Right renal pelvis (tissue), 4 donors: ENCODE measurements around the gene ARHGEF10L. TPM values are rescaled to one million over a fixed set of nuclear protein-coding genes. Genes with fewer than 3 reads are reported as not detected.
A peak's percentile ranks its signal among the peaks of the same experiment; 100 is the strongest.

Source experiments
- DNase-seq, 4 donors: peaks; one replicate each; pipeline ENCODE4 v3.0.0-alpha.2; 2013; ENCODE audit warnings: low read depth in 4 of 4, low spot score in 3 of 4, missing footprints in 1 of 4
- polyA plus RNA-seq, 4 donors: library from polyadenylated mRNA; unstranded; fragments of 120-200 nt; gene quantifications; one replicate each; pipeline ENCODE4 v1.2.1, GENCODE V29; 2013; ENCODE audit not compliant: insufficient read length in 4 of 4

The ARHGEF10L gene
- polyA plus RNA-seq, 4 donors: 40.6 to 51.3 (median 44.6) TPM

DNA sequence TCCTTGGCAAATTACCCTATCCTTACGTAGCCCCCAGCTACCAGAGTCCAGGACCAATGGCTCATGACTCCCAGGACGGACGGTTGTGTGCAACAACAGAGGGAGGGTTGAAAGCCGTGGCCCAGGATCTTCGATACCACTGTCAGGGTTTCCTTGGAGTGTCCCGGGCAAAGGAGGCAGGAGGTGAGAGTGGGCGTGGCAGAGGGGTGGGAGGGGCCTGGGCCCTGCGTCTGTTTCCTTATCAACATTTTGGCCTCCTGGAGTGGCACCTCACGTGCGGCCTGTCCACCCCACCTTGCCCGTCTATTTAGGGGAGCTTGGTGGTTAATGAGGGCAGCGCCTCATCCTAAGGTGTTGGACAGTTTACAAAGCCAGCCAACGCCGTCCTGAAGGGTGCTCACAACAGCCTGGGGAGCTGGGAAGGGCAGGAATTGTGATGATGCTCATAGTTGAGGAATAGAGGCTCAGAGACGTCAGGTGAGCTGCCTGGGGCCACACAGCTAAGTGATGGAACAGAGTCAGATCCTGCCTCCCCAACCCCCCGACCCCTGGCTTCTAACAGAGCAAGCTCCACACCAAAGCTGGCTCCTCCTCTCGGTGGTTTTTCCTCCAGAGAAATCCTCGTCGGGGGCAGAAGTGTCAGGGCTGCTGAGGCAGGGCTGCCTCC is 17.4 kb upstream of the ARHGEF10L start:
- no peak for DNase-seq

DNA sequence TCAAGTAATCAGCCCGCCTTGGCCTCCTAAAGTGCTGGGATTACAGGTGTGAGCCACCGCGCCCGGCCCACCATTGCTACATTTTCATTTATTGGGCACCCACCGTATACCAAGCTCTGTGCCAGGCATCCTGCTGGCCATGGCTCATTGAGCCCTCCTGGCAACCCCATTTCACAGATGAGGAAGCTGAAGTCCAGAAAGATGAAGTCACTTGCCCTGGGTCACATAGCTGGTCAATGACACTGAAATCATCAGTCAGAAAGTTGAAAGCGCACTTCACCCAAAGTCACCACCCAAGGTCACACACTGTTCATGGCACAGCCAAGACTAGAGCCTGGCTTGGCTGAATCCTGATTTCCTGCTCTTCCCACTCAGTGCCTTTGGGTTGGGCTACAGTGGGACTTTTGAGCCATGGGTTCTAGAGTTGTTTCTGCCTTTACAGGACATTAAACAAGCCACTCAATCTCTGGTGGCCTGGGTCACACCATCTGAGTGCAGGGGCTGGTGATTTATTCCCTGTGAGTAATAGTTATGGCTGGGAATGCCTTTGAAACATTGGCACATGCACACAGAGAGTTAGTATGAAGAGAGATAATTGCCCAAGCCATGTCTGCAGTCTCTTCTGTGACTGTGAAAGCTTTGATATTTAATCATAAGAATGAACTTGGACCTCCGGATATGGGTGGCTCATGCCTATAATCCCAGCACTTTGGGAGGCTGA is 16.0 kb upstream of the ARHGEF10L start:
- no peak for DNase-seq

DNA sequence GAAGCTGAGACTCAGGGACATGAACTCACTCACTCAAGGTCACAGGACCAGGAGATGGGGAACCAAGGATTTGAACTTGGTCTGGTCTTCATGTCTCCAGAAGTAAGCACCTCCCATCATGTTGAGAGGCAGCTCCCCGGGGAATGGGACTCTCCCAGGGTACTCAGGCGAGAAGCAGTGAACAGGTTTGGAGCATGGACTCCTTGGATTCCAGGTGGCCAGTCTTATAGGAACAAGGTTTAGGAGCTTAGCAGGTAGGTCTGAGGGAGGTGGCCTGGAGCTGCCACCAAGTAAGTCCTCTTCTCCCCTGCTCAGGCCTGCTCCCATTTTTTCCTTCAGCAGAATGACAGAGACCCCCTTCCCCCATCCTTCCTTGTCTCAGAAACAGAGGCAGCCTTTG is 14.9 kb upstream of the ARHGEF10L start:
- no peak for DNase-seq

DNA sequence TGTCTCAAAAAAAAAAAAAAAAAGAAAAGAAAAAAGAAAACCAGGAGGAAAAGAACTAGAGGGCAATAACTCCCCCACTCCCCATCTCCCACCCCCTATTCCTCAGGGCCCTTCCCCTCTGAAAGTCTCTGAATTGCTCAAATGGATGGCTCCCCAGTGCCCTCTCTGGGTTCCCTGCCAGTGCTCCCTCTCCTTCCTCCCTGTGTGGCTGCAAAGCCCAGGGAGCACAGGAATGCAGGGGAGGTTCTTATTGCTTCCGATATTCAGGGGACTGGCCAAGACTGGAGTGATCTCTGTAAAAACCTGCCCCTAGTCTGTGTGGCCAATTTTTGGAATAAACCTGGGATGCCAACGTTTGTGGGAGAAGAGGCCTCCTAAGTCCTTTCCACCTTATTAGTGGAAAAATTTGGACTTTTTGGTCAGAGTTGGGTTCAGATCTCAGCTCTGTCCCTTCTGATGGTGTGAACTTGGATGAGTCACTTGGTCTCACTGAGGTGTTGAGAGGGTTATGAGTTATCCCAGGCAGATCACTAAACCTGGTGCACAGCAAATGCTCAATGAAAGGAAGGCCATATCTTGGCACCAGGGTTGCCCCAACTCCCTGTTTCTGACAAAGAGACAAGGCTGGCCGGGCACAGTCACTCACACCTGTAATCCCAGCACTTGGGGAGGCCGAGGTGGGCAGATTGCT is 13.4 kb upstream of the ARHGEF10L start:
- no peak for DNase-seq

DNA sequence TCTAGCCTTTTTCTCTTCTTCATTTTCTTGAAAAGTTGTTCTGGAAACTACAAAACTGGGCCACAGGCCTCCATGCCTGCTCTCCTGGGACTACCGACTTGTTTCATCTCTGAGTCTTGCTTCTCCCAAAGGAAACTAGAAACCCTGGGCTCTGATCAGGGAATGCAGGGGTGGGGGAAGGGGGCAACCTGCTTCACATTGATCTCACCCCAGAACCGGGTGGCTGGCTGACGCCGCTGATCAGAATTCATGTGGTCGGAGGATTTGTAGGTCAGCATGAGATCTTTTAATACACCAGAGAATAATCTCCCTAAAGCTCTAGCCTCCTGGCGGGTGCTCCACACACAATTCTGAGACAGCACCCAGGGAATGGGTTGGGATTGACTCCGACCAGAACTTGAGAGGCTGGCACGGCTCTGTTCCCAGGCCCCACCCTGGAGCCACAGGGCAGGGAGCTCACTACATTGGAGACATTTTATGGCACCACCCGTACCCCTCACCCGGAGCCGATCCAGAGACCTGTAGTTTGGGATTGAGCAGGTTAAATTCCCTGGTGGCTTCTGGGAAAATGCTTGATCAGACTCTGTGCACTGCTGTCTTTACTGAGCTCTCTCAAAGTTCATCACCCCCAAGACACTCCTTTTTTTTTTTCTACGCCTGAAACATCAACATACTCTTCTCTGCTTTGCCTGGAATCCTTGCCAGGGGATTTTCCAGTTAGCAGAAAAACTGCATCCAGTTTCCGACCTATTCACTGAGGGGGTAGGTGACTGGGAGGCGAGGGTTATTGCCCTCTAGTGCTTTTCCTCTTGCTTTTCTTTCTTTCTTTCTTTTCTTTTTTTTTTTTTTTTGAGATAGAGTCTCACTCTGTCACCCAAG is 12.2 kb upstream of the ARHGEF10L start:
- no peak for DNase-seq

DNA sequence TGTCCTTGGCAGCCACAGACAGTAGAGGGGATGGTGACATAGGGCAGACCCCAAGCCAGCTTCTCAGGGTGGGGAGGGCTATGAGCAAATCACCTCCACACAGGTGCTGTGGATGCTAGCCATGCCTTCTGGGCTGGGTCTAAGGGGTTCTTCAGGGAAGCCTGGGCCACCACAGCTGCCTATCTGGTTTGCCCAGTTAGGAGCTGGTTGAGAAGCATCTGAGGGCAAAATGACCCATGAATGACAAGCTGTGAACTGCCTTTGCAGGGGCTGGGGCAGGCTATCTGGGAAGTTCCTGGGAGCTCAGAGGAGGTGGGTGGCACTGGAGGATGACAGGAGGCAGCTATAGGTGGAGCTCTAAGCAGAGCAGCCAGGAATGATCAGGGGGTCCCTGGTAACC is 10.1 kb upstream of the ARHGEF10L start:
- DNase-seq: no peak

DNA sequence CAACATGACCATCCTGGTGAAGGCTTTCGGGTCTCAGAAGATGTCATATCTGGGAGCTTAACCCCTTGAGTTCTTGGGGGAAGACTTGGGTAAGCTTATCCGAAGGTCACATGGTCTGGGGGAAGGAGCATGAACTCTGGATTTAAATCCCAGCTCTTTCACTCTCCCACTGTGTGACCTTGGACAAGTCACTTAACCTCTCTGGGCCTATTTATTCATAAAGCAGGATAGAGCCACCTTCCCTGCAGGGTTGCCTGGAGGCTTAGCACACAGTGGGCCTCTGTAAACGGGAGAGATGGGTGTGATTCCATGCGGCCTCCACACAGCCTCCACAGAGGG is 8.2 kb upstream of the ARHGEF10L start:
- DNase-seq: no peak

DNA sequence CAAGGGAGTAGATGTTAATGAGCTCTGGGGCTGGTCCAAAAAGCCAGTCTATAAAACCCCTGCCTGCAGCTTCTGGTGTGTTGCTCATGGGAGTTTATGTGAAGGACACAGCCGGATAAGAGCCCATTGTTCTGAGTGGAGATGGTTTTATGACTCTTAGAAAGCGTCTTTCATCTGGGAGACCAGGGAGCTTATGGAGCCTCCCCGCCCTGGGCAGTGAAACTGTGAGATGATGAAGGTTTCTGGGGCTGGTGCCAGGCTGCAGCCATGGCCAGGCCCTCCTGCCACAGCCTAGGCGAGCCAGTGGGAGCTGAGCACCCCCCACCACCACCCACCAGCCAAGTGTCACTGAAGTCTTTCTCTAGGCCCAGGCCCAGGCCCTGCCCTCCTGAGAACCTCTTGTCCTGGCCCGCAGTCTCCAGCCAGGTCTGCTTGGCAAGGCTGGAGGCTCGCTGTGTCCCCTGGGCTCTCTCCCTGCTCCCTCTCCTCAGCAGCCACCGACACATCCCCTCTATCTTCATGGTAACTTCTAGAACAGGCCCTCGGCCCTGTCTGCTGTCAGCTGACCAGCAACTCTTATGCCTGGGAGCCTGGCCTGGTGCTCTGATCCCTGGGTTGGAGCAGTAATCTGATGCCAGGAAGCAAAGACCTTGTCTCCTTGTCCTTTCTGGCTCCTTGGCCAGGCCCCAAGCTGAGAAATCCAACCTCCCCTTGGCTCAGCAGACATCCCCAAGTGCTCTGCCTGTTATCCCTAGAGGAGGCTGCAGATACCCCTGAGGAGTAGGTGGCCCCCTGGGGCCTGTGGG is 7.6 kb upstream of the ARHGEF10L start:
- no peak for DNase-seq

DNA sequence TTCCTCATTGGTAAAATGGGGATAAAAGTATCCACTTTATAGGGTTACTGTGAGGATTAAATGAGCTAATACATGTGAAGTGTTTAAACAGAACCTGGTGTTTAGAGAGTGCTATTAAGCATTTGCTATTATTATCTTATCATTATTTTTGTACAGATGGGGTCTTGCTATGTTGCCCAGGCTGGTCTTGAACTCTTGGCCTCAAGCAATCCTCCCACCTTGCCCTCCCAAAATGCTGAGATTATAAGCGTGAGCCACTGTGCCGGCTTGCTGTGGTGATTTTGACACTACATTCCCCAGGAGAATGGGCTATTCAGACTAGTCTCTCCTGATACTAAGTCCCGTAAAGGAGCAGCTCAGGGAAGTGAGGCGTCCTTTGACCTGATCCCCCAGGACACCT is 6.3 kb upstream of the ARHGEF10L start:
- no peak for DNase-seq

DNA sequence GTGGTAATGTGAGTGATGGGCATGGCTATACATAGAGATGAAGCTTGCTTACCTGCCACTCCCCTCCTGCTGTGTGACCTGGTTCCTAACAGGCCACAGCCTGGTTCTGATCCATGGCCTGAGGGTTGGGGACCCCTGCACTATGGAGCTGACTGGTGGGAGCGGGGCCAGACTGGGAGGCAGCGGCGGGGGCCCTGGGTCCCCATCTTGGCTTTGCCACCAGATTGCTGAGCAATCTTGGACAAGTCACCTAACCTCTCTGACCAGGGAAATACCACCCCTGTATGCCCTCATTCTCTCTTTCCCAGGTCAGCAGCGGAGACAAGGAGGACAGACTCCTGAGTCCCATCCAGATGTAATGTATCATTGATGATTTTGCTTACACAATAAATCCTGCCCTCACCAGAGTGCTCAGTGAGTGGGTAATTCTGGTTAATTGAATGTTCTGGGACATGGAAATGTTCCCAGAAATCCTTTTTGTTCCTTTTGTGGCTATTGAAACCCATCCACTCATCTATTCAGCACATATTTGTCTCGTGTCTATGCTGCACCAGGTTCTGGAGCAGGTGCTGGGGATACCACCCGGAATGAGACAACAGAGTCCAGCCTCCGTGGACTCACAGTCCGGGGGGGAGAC is 4.1 kb upstream of the ARHGEF10L start:
- DNase-seq: no peak

DNA sequence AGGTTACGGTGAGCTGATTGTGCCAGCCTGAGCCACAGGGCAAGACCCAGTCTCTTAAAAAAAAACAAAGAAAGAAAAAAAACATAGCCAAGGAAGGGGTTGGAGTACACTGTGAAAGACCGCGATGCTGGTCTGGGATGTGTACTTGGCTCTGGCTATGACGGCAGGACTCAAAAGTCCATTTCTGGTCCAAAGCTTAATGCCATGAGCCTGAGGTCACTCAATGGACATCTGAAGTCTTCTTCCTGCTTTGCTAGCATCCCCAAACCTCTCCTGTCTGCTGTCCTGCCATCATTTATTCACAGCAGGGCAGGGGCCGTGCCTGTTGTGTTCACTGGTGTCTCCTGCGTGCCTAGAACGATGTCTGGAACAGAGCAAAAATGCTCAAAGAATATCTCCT is 1.5 kb upstream of the ARHGEF10L start:
- no peak for DNase-seq

DNA sequence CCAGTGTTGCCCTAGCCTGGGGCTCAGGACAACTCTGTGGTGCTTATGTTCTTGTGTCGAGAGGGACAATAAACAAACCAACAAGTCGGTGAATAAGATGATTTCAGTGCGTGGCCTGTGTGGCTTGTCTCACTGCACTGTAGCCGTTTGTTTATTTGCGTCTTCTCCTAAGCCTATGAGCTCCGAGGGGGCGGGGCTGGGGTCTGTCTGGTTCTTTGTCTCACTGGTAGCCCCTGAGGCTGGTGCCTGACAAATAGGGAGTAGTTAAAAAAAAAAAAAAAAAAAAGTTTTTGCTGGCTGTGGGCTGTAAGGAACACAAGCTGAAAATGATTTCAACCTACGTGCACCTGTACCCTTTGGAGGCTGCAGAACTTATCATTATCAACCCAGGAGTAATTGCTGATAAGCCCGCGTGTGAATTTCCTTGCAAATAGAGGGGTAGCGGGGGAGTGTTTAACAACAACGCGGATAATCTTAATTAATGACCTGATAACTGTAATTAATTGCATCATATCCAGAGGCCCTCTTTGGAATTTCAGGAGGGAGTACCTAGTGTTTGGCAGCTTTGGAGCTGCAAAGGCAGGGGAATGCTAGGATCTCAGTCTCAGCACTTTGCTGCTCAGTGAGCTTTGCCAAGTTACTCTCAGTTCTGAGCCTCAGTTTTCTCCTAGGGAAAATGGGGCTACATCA is 925 bp upstream of the ARHGEF10L start:
- DNase-seq: peak in 1 of 4 donors; percentile 70

DNA sequence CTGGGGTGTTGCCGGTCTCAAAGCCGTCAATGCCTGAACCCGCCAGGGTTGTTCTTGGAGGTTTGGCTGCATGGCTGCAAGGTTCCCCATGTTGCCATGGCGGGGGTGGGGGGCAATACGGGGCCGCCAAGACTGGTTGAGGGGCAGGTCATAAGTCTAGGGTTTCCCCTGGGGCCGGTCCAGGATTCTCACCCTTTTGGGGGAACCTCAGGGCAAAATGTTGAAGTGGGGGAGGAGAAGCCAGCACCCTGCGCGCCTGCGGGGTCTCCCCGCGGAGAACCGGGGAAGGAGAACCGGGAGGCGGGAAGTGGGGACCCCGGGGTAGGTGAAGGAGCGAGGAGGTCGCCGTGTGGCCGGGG is 401 bp upstream of the ARHGEF10L start:
- DNase-seq: no peak

DNA sequence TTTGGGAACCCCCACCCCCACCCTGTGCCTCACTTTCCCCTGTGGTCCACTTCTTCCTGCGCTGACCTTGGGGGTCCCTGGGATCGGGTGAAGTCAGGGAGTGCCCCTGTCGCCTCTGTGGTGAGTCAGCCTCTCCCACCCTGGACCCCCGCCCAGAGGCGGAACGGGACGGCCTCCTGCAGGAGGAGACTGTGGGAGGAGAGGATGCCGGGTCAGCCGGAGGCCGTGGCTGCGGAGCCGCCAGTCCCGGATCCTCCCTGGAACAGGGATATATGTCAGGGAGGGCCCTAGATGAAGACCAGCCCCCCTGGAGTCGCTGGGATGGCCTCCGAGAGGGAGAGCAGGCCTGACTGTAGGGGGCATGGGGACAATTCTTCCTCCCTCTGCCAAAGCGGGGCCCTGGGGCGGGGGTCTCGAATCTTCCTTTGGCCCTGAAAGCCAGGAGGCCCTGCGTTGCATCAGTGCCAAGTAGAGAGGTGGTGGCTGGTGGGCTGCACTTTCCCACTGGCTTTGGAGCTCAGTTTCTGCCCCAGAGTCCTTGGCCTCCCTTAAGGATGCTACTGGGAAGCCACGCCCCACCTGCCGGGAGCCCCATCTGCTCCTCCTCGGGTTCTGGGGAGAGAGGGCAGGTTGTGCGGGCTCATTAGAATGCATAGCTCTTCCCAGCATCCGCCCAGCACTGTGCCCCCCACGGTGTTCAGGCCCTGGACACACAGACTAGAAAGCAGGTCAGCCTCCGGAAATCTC is 930 bp downstream of the ARHGEF10L start:
- peak in 2 of 4 donors; percentile 61 to 66 for DNase-seq

DNA sequence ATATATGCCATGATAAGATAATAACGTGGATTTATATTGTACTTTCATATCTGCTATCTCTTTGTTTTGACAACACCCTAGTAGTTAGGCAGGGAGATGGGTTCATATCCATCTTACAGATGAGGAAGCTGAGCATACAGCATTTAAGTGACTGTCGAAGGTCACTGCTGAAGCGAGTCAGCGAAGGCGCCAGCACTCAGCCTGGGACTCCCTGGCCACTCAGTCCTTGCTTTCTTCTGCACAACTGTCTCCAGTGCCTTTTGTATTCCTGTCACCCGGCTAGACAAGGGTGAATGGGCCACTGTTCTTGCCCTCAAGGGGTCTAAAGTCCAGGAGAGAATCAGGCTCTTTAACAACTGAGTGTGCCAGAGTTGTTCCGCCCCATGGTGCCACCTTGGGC is 3.1 kb downstream of the ARHGEF10L start:
- DNase-seq: no peak

DNA sequence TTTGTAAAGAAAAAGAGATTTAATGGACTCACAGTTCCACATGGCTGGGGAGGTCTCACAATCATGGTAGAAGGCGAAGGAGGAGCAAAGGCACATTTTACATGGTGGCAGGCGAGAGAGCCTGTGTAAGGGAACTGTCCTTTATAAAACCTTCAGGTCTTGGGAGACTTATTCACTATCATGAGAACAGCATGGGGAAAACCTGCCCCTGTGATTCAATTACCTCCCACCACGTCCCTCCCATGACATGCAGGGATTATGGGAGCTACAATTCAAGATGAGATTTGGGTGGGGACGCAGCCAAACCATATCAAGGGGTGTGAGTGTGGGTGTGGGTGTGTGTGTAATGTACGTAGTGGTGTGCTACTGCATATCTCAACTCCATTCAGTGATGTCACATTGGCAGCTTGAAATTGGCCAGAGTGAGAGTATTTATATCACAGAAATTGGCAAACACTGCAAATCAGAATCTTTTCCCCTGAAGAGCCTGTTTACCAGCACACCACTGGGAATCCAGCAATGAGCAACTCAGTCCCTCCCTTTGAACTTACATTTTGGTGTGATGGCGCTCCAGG is 5.4 kb downstream of the ARHGEF10L start:
- no peak for DNase-seq

DNA sequence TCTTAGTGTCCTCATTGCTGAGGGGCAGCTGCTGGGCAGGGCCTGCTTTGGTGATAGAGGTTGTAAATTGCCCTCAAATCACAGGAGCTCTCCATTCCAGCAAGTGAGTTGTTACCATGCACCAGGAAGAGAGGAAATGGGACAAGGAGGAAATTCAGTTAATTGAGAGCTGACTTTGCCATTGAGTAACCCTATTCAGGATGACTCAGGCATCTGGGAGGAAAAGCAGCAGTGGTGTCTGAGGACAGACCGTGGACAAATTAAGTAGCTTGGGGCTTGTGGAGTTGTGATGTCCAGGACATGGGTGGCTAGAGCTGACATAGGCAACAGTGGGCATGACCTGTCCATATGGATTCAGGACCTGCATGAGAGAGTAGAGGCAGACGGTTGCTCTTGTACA is 5.9 kb downstream of the ARHGEF10L start:
- no peak for DNase-seq
